ENCODE data around the gene KIF15.

The KIF15 gene

GRCh38 chr3:44861412-44862225 is 100.0 kb downstream of the KIF15 start, which contains the start of gene TMEM42:
TSS of gene TMEM42 (plus strand) at chr3:44861912. CDS start at chr3:44861925, 13 bp downstream.
- ChIA-PET CTCF (interaction anchor here (0.6 kb wide), 1 partner anchor 29 kb away, joined by 8 read pairs; no protein-coding TSS in a partner anchor), POLR2A (no interaction called here)
- TF ChIP-seq NFRKB (IDR thresholded peaks at IDR 0.05) (no peak), L3MBTL2 (conservative IDR thresholded peaks at IDR 0.05) (peak; percentile 75; the same call in 1 of the 2 replicates)
- DNase-seq (ENCODE audit: extremely low spot score), result peak; percentile 92

GRCh38 chr3:44862226-44862637 is 100.6 kb downstream of the KIF15 start:
- ChIA-PET CTCF (interaction anchor here (0.6 to 0.7 kb wide), 2 partner anchors 29 to 408 kb away, joined by 8 to 10 read pairs; no protein-coding TSS in a partner anchor), POLR2A (no interaction called here)
- no peak for DNase-seq (ENCODE audit: extremely low spot score)
- TF ChIP-seq CTBP1 (IDR thresholded peaks at IDR 0.05; ENCODE audit: borderline replicate concordance) (no peak), L3MBTL2 (conservative IDR thresholded peaks at IDR 0.05) (peak; percentile 65), FOXA1 (IDR thresholded peaks at IDR 0.05) (no peak)

GRCh38 chr3:44865272-44866035 is 103.9 kb downstream of the KIF15 start:
- no peak for DNase-seq (ENCODE audit: extremely low spot score)
- POLR2A ChIA-PET, result no interaction called here
- CTCF ChIA-PET, result no interaction called here
- TF ChIP-seq SP1 (IDR thresholded peaks at IDR 0.05) (no peak), ZNF384 (IDR thresholded peaks at IDR 0.05) (no peak), TARDBP (IDR thresholded peaks at IDR 0.05) (no peak), LEF1 (IDR thresholded peaks at IDR 0.05; ENCODE audit: borderline replicate concordance) (no peak), BHLHE40 (IDR thresholded peaks at IDR 0.05; ENCODE audit: borderline replicate concordance) (no peak), ELF4 (IDR thresholded peaks at IDR 0.05) (no peak), HDGF (IDR thresholded peaks at IDR 0.05; ENCODE audit: borderline replicate concordance) (no peak), CTBP1 (IDR thresholded peaks at IDR 0.05; ENCODE audit: borderline replicate concordance) (no peak), FOXA1 (IDR thresholded peaks at IDR 0.05) (no peak)
- TF ChIP-seq, protein P1, sequence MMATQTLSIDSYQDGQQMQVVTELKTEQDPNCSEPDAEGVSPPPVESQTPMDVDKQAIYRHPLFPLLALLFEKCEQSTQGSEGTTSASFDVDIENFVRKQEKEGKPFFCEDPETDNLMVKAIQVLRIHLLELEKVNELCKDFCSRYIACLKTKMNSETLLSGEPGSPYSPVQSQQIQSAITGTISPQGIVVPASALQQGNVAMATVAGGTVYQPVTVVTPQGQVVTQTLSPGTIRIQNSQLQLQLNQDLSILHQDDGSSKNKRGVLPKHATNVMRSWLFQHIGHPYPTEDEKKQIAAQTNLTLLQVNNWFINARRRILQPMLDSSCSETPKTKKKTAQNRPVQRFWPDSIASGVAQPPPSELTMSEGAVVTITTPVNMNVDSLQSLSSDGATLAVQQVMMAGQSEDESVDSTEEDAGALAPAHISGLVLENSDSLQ (IDR thresholded peaks at IDR 0.05), result no peak

DNA sequence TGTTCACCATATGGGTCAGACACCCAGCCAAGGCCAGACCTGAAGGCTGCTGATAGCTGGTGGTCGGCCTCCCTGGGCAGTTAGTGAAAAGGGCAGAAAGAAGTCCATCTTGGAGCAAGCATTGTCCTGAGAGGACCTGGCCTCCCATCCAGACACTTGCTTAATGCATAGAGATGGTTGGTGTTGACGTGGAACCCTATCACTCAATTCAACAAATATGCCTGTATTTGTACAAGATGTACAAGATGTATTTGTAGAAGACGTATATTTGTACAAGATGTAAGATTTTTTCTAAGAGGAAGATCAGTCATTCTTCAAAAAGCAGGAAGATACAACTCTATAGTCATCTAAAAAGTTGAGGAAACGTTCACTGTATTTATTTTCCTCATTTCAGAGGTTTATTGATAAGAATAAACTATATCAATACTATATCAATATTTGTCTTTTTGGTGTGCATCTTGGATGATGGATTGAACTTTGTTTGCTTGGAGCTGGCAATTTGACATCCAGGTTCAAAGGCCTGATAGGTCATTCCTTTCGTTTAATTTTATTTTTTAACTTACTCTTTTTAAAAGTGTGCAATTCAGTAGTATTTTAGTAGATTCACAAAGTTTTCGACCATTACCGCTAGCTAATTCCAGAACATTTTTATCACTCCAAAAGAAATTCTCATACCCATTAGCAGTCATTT is 106.0 kb downstream of the KIF15 start:
- no peak for DNase-seq (ENCODE audit: extremely low spot score)
- POLR2A ChIA-PET, result no interaction called here
- TF ChIP-seq TARDBP (IDR thresholded peaks at IDR 0.05) (no peak), CTBP1 (IDR thresholded peaks at IDR 0.05; ENCODE audit: borderline replicate concordance) (no peak), L3MBTL2 (conservative IDR thresholded peaks at IDR 0.05) (no peak)
- TF ChIP-seq, protein P1 (IDR thresholded peaks at IDR 0.05), result no peak
- CTCF ChIA-PET, result no interaction called here

DNA sequence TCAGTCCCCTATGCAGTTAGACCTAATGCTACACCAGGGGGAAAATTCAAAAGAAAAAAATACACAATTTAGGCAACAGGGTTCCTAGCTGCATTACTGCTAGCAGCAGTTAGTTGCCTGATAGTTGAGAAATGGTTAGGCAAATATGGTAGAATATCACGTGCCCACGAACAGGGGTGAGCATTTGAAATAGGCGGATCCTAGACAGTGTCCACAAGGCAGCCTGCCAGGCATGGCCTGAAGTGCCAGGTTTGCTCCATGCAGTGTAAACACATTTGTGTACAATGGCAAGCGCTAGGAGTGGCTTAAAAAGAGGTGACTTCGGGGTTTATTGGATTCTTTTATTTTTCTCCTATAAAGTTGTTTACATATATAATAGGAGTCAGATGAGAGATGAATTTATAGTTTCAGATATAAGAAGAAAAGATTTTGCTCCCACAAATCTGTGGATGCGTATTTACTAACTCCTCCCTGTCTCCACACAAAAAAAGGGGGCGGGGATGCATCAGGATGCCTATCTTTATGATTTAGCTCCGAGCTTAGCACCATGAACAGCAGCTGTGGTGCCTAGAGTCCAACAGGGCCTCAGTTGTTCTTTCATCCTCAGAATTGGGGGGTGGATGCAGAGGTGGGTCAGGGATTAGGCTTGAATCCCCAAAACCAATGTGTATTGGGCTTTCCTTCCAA is 108.9 kb downstream of the KIF15 start:
- no peak for TF ChIP-seq FOXA1 (IDR thresholded peaks at IDR 0.05)
- no peak for TF ChIP-seq TARDBP (IDR thresholded peaks at IDR 0.05)
- no peak for TF ChIP-seq HDGF (IDR thresholded peaks at IDR 0.05; ENCODE audit: borderline replicate concordance)
- no peak for TF ChIP-seq ARNT (IDR thresholded peaks at IDR 0.05)
- no peak for TF ChIP-seq FOXK2 (IDR thresholded peaks at IDR 0.05)
- TF ChIP-seq CTBP1 (IDR thresholded peaks at IDR 0.05; ENCODE audit: borderline replicate concordance), result no peak
- no peak for TF ChIP-seq ELF4 (IDR thresholded peaks at IDR 0.05)
- no peak for TF ChIP-seq SP1 (IDR thresholded peaks at IDR 0.05)
- TF ChIP-seq SUZ12 (IDR thresholded peaks at IDR 0.05), result no peak
- TF ChIP-seq, protein P1 (IDR thresholded peaks at IDR 0.05), result no peak
- TF ChIP-seq BHLHE40 (IDR thresholded peaks at IDR 0.05; ENCODE audit: borderline replicate concordance), result no peak
- no peak for TF ChIP-seq LEF1 (IDR thresholded peaks at IDR 0.05; ENCODE audit: borderline replicate concordance)
- TF ChIP-seq NFRKB (IDR thresholded peaks at IDR 0.05), result no peak
- TF ChIP-seq ZNF384 (IDR thresholded peaks at IDR 0.05), result no peak
- ChIA-PET CTCF (no interaction called here), POLR2A (no interaction called here)
- DNase-seq (ENCODE audit: extremely low spot score), result no peak

GRCh38 chr3:44874308-44874707 is 112.7 kb downstream of the KIF15 start, which contains the start of gene TGM4:
TSS of gene TGM4 (plus strand) at chr3:44874608. CDS start at chr3:44874679, 71 bp downstream.
- ChIA-PET CTCF (no interaction called here), POLR2A (no interaction called here)
- DNase-seq (ENCODE audit: extremely low spot score), result no peak

More at GRCh38 chr3:44874308-44874707, 112.7 kb downstream of the KIF15 start, which contains the start of gene TGM4:
- TF ChIP-seq CTBP1 (IDR thresholded peaks at IDR 0.05; ENCODE audit: borderline replicate concordance) (no peak), NFRKB (IDR thresholded peaks at IDR 0.05) (no peak), HDGF (IDR thresholded peaks at IDR 0.05; ENCODE audit: borderline replicate concordance) (no peak), FOXA1 (IDR thresholded peaks at IDR 0.05) (no peak), FOXM1 (IDR thresholded peaks at IDR 0.05; ENCODE audit: borderline replicate concordance) (no peak), FOXK2 (IDR thresholded peaks at IDR 0.05) (no peak), TARDBP (IDR thresholded peaks at IDR 0.05) (no peak), LEF1 (IDR thresholded peaks at IDR 0.05; ENCODE audit: borderline replicate concordance) (no peak), SP1 (IDR thresholded peaks at IDR 0.05) (no peak), ELF4 (IDR thresholded peaks at IDR 0.05) (no peak)
- TF ChIP-seq, protein P1 (IDR thresholded peaks at IDR 0.05), result no peak
